AG10803 (cell line): ENCODE measurements around the gene RINT1.

Experiments used
- DNase-seq: peaks from one replicate; pipeline ENCODE4 v3.0.0; 2010; ENCODE audit warnings: low read depth
- H3K4me3 ChIP-seq: 2 replicates; pipeline ENCODE4 v1.5.1; 2011; ENCODE audit warnings: mild to moderate bottlenecking, low read length, control low read depth
- CTCF ChIP-seq: conservative IDR thresholded peaks from 2 replicates; pipeline ENCODE4 v1.5.1; 2011; ENCODE audit warnings: mild to moderate bottlenecking, low read length, control low read depth, inconsistent platforms

RINT1 gene

GRCh38 chr7:105559926-105560325, 27.9 kb downstream of the RINT1 start:
- no peak for TF ChIP-seq CTCF
- no peak for DNase-seq
- H3K4me3 ChIP-seq: no peak overlapping the region

- no peak for DNase-seq
- no peak overlapping the region for H3K4me3 ChIP-seq
- TF ChIP-seq CTCF: no peak
These were observed 33.2 kb downstream of the RINT1 start for GRCh38 chr7:105565190-105565589.

GRCh38 chr7:105567024-105567423, 35.0 kb downstream of the RINT1 start:
- DNase-seq: no peak
- no peak for TF ChIP-seq CTCF
- no peak overlapping the region for H3K4me3 ChIP-seq

GRCh38 chr7:105567821-105568220, 35.8 kb downstream of the RINT1 start:
- no peak overlapping the region for H3K4me3 ChIP-seq
- no peak for TF ChIP-seq CTCF
- no peak for DNase-seq

GRCh38 chr7:105571891-105572290, 39.9 kb downstream of the RINT1 start:
- DNase-seq: no peak
- no peak overlapping the region for H3K4me3 ChIP-seq
- TF ChIP-seq CTCF: no peak

GRCh38 chr7:105577251-105577650, 45.2 kb downstream of the RINT1 start:
- no peak overlapping the region for H3K4me3 ChIP-seq
- DNase-seq: no peak
- no peak for TF ChIP-seq CTCF

GRCh38 chr7:105578496-105578895, 46.5 kb downstream of the RINT1 start:
- no peak for TF ChIP-seq CTCF
- H3K4me3 ChIP-seq: no peak overlapping the region
- DNase-seq: peak; percentile 20
